WTC11 (cell line): ENCODE results near the gene PCDHA11.
"Not testable (repeated sequence)": the region's sequence is repeated elsewhere in the genome, so short reads cannot be mapped to it uniquely, and the experiment has no call there.

ENCODE experiments used
- CBFB ChIP-seq: sonication (generic); formaldehyde crosslinking; IDR thresholded peaks from 2 replicates; pipeline ENCODE4 v1.8.1; 2022; ENCODE audit warnings: mild to moderate bottlenecking, low read depth, missing genetic modification reagents
- CREM ChIP-seq: sonication (generic); formaldehyde crosslinking; IDR thresholded peaks from 2 replicates; pipeline ENCODE4 v1.8.1; 2022; ENCODE audit warnings: mild to moderate bottlenecking, missing genetic modification reagents, moderate library complexity
- CTCF ChIP-seq: fragments of 200-600 bp; IDR thresholded peaks from 2 replicates; pipeline ENCODE4 v1.8.0; 2022; ENCODE audit warnings: antibody characterized with exemption
- ESRRA ChIP-seq: sonication (generic); formaldehyde crosslinking; IDR thresholded peaks from 2 replicates; pipeline ENCODE4 v1.8.1; 2022; ENCODE audit warnings: mild to moderate bottlenecking, missing genetic modification reagents, borderline replicate concordance
- JUN ChIP-seq: sonication (generic); formaldehyde crosslinking; IDR thresholded peaks from 2 replicates; pipeline ENCODE4 v1.8.0; 2023; ENCODE audit warnings: mild to moderate bottlenecking, missing genetic modification reagents
- NFYB ChIP-seq: sonication (generic); formaldehyde crosslinking; conservative IDR thresholded peaks from 2 replicates; pipeline ENCODE4 v1.8.0; 2022; ENCODE audit warnings: low read depth, missing genetic modification reagents
- RELA ChIP-seq: sonication (generic); formaldehyde crosslinking; IDR thresholded peaks from 2 replicates; pipeline ENCODE4 v1.8.1; 2022; ENCODE audit warnings: missing genetic modification reagents, mild to moderate bottlenecking, borderline replicate concordance
- ZNF138 ChIP-seq: sonication (generic); formaldehyde crosslinking; conservative IDR thresholded peaks from 2 replicates; pipeline ENCODE4 v1.8.1; 2022; ENCODE audit warnings: mild to moderate bottlenecking, moderate library complexity, missing genetic modification reagents
- ZNF423 ChIP-seq: fragments of 250-450 bp; sonication (Bioruptor Pico); IDR thresholded peaks from 2 replicates; pipeline ENCODE4 v2.1.2; 2022; ENCODE audit warnings: mild to moderate bottlenecking, moderate library complexity
- ZNF425 ChIP-seq: fragments of 250-450 bp; sonication (Bioruptor Pico); conservative IDR thresholded peaks from 2 replicates; pipeline ENCODE4 v1.9.0; 2021; ENCODE audit warnings: mild to moderate bottlenecking

- not testable (repeated sequence) for TF ChIP-seq CREM (CRISPR knock-in tag); CBFB (CRISPR knock-in tag); ZNF138; NFYB (CRISPR knock-in tag); ZNF423; JUN (CRISPR knock-in tag); RELA; ZNF425 (CRISPR knock-in tag); ESRRA (CRISPR knock-in tag)
- peak; percentile 30 for TF ChIP-seq CTCF
These were observed 20.3 kb upstream of the PCDHA11 start, which contains the start of gene PCDHA9 for GRCh38 chr5:140848139-140849102.
